Gastrocnemius medialis (tissue), 4 donors: ENCODE results near the gene STN1. TPM values are rescaled to one million over a fixed set of nuclear protein-coding genes. Genes with fewer than 3 reads are reported as not detected.

Experiments
- ATAC-seq, 2 donors: fragments of 150-250 bp; one replicate each; pipeline ENCODE4 v1.9.1; 2016
- DNase-seq, 2 donors: peaks; one replicate each; pipeline ENCODE4 v3.0.0-alpha.2; 2019
- H3K27ac ChIP-seq, 4 donors: fragments of 200-600 bp; sonication (generic); 1 replicate in 1 of 4; 2 replicates in 3 of 4; pipeline ENCODE4 v1.5.1; 2016 to 2018; ENCODE audit warnings: mild to moderate bottlenecking in 2 of 4, moderate library complexity in 1 of 4
- H3K27me3 ChIP-seq, 3 donors: fragments of 200-600 bp; sonication (generic) in 2 of 3; 1 replicate in 1 of 3; 2 replicates in 2 of 3; pipeline versions ENCODE4 v1.5.1 to v1.6.0; 2016 to 2019; ENCODE audit warnings: mild to moderate bottlenecking in 1 of 3, moderate library complexity in 1 of 3
- H3K36me3 ChIP-seq, 2 donors: fragments of 200-600 bp; sonication (generic) in 1 of 2; one replicate each; pipeline ENCODE4 v1.5.1; 2017 to 2018
- H3K4me1 ChIP-seq, 2 donors: fragments of 200-600 bp; sonication (generic) in 1 of 2; one replicate each; pipeline ENCODE4 v1.5.1; 2016 to 2017; ENCODE audit warnings: mild to moderate bottlenecking in 2 of 2
- H3K4me3 ChIP-seq, 4 donors: fragments of 200-600 bp; sonication (generic) in 3 of 4; 1 replicate in 1 of 4; 2 replicates in 3 of 4; pipeline ENCODE4 v1.5.1; 2016 to 2019; ENCODE audit warnings: mild to moderate bottlenecking in 2 of 4
- H3K9me3 ChIP-seq, 3 donors: fragments of 200-600 bp; sonication (generic) in 2 of 3; 1 replicate in 1 of 3; 2 replicates in 2 of 3; pipeline ENCODE4 v1.5.1; 2016 to 2019
- POLR2A ChIP-seq, 2 donors: fragments of 450-650 bp; IDR thresholded peaks; one replicate each; pipeline ENCODE4 v1.6.1; 2017; ENCODE audit warnings: antibody characterized with exemption in 2 of 2, mild to moderate bottlenecking in 2 of 2, moderate library complexity in 2 of 2
- in situ Hi-C, 4 donors: fragments of 200-750 bp; cut with MboI; loops; one replicate each; pipeline versions ENCODE4 v1.15.0 to v1.8.0; 2017; ENCODE audit warnings: low sequenced_read_pairs in 4 of 4
- intact Hi-C: fragments of 100-400 bp; cut with DNase I; formaldehyde crosslinking; loops from one replicate; pipeline ENCODE4 v1.15.1; 2023; ENCODE audit warnings: low total_unique reads
- total RNA-seq, 4 donors: library from RNA; depleted of rRNA; stranded (reverse); fragments of >200 nt; gene quantifications; one replicate each; pipeline versions ENCODE4 v1.1.0 to v1.2.3, GENCODE V29; 2016
- TF ChIP-seq, protein P1 (sequence below), 5 experiments: fragments of 450-650 bp in 3 of 5; fragments of 200-600 bp in 2 of 5; sonication (generic) in 2 of 5; IDR thresholded peaks in 4 of 5; conservative IDR thresholded peaks in 1 of 5; 1 replicate in 4 of 5; 2 replicates in 1 of 5; pipeline ENCODE4 v1.5.1; 2016 to 2019; ENCODE audit warnings: antibody characterized with exemption in 5 of 5, mild to moderate bottlenecking in 3 of 5, moderate library complexity in 3 of 5

STN1 gene
- total RNA-seq, 4 donors from 2014 or later: 15.1 to 24.7 (median 20.5) TPM

DNA sequence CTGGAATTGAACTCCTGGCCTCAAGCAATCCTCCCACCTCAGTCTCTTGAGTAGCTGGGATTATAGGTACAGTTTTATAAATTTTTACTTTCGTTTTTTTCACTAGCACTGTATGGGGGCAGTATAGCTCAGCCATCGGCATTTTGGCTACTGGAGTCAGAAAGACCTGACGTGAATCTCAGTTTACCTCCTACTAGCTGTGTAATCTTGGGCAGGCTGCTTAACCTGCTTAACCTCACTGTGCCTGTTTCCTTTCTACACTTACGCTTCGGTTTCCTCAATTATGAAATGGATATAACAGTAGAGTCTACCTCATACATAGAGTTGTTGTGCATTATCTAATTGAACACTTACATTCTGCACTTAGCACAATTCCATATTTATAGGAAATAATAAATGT lies 16.7 kb downstream of the STN1 start:
- Histone ChIP-seq H3K4me3 (no peak overlapping the region), H3K36me3 (peaks cover 2 to 40% of the 10 kb centered on the region in 2 donors), H3K27me3 (no peaks in the 10 kb centered on the region), H3K27ac (no peak overlapping the region), H3K4me1 (peaks cover 0 to 3% of the 10 kb centered on the region in 2 donors), H3K9me3 (no peaks in the 10 kb centered on the region)
- no peak for TF ChIP-seq POLR2A (IDR thresholded peaks at IDR 0.05)
- TF ChIP-seq, protein P1, sequence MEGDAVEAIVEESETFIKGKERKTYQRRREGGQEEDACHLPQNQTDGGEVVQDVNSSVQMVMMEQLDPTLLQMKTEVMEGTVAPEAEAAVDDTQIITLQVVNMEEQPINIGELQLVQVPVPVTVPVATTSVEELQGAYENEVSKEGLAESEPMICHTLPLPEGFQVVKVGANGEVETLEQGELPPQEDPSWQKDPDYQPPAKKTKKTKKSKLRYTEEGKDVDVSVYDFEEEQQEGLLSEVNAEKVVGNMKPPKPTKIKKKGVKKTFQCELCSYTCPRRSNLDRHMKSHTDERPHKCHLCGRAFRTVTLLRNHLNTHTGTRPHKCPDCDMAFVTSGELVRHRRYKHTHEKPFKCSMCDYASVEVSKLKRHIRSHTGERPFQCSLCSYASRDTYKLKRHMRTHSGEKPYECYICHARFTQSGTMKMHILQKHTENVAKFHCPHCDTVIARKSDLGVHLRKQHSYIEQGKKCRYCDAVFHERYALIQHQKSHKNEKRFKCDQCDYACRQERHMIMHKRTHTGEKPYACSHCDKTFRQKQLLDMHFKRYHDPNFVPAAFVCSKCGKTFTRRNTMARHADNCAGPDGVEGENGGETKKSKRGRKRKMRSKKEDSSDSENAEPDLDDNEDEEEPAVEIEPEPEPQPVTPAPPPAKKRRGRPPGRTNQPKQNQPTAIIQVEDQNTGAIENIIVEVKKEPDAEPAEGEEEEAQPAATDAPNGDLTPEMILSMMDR (IDR thresholded peaks at IDR 0.05 in 4 of 5, conservative IDR thresholded peaks at IDR 0.05 in 1 of 5): no peak
- DNase-seq: no peak
- intact Hi-C loops (no loop called here), in situ Hi-C loops (loop anchor here in 1 of 4 donors (25.0 kb wide), 1 partner anchor 211 kb away; the partner anchor contains the start of gene SFR1)
- no peak for ATAC-seq

DNA sequence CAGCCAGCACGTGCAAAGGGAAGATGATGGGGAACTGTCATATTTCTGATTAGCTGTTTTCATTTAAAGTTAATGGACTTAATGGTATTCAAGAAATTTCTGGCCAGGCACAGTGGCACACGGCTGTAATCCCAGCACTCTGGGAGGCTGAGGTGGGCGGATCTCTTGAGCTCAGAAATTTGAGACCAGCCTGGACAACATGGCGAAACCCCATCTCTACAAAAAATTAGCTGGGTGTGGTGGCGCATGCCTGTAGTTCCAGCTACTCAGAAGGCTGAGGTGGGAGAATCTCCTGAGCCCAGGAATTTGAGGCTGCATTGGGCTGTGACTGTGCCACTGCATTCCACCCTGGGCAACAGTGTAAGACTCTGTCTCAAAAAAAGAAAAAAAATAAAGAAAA lies 18.7 kb downstream of the STN1 start:
- peaks cover 0 to 32% of the 10 kb centered on the region in 2 donors for H3K36me3 ChIP-seq
- TF ChIP-seq POLR2A (IDR thresholded peaks at IDR 0.05): no peak
- TF ChIP-seq, protein P1 (IDR thresholded peaks at IDR 0.05 in 4 of 5, conservative IDR thresholded peaks at IDR 0.05 in 1 of 5): no peak
- intact Hi-C loops: loop anchor here (10.0 kb wide), 1 partner anchor 125 kb away; no protein-coding TSS in a partner anchor
- no peak for ATAC-seq
- DNase-seq: no peak
- peaks cover 15 to 22% of the 10 kb centered on the region in 2 donors for H3K4me1 ChIP-seq
- no peaks in the 10 kb centered on the region for H3K9me3 ChIP-seq
- no peak overlapping the region for H3K4me3 ChIP-seq
- H3K27me3 ChIP-seq: no peaks in the 10 kb centered on the region
- in situ Hi-C loops: loop anchor here in 2 of 4 donors (10.0 to 25.0 kb wide), 3 partner anchors 88 to 313 kb away; partner anchors contain the start of gene SFR1 (in 1 of the 2)
- H3K27ac ChIP-seq: no peak overlapping the region

DNA sequence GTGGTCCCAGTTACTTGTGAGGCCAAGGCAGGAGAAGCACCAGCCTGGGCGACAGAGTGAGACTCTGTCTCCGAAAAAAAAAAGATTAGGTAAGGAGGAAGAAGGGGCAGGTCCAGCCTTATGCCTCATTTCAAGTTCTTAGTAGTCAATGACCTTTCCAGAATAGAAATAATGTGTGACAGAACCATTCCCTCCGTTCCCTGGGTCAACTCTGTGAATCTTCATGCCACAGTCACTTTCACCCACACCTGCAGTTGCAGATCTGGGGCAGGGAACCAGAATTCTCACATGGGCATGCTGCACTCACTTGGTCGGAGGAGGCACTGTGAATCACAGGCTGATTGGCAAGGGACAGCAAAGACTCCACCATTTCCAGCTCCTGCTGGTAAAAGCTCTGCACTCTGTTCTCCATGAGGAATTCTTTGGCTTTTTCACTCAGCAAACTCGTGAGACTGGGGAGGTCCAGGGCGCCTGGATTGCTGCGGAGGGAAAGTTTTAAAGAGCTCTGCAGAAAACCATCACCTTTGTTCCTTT lies 20.7 kb downstream of the STN1 start:
- Histone ChIP-seq H3K4me1 (peaks cover 21 to 33% of the 10 kb centered on the region in 2 donors), H3K9me3 (no peaks in the 10 kb centered on the region), H3K4me3 (no peak overlapping the region), H3K27me3 (no peaks in the 10 kb centered on the region), H3K36me3 (peaks cover 0 to 27% of the 10 kb centered on the region in 2 donors), H3K27ac (peak overlapping the region in 3 of 4 donors; percentile 69 to 78 (median 73))
- no peak for TF ChIP-seq POLR2A (IDR thresholded peaks at IDR 0.05)
- TF ChIP-seq, protein P1 (IDR thresholded peaks at IDR 0.05 in 4 of 5, conservative IDR thresholded peaks at IDR 0.05 in 1 of 5): no peak
- intact Hi-C loops: loop anchor here (10.0 kb wide), 1 partner anchor 127 kb away; no protein-coding TSS in a partner anchor
- ATAC-seq (no peak), DNase-seq (no peak)
- in situ Hi-C loops: loop anchor here in 2 of 4 donors (10.0 to 25.0 kb wide), 3 partner anchors 90 to 315 kb away; partner anchors contain the start of gene SFR1 (in 1 of the 2)

DNA sequence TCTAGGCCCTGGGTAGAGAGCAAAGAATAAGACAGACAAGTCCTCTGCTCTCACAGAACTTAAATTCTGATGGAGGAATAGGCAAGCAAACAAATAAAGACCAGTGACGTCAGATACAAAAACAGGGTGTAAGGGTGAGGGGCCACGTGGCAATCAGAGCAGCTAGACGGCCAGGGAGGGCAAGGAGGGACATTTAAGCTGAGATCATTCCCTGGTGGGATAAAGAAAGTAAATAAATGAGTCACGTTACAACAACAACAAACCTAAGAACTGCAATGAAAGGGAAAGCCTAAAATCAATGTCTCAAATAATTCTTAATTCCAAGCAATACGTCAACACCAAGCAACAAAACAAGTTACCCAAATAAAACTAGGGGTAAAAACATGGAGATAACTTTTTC lies 21.8 kb downstream of the STN1 start:
- intact Hi-C loops (loop anchor here (10.0 kb wide), 1 partner anchor 129 kb away; no protein-coding TSS in a partner anchor), in situ Hi-C loops (loop anchor here in 2 of 4 donors (10.0 to 25.0 kb wide), 3 partner anchors 91 to 316 kb away; partner anchors contain the start of gene SFR1 (in 1 of the 2))
- no peak for ATAC-seq
- TF ChIP-seq, protein P1 (IDR thresholded peaks at IDR 0.05 in 4 of 5, conservative IDR thresholded peaks at IDR 0.05 in 1 of 5): no peak
- no peak for TF ChIP-seq POLR2A (IDR thresholded peaks at IDR 0.05)
- no peak for DNase-seq
- Histone ChIP-seq H3K27ac (peak overlapping the region; percentile 69 to 78 (median 74)), H3K27me3 (no peaks in the 10 kb centered on the region), H3K4me3 (no peak overlapping the region), H3K4me1 (peaks cover 21 to 38% of the 10 kb centered on the region in 2 donors), H3K36me3 (peaks cover 0 to 33% of the 10 kb centered on the region in 2 donors), H3K9me3 (no peaks in the 10 kb centered on the region)
